HepG2 (cell line): ENCODE results near the gene ABCF1. TPM values are rescaled to one million over a fixed set of nuclear protein-coding genes. Genes with fewer than 3 reads are reported as not detected.

Experiments used
- AHDC1 ChIP-seq: sonication (generic); formaldehyde crosslinking; IDR thresholded peaks from 2 replicates; pipeline ENCODE4 v1.5.1; 2020; ENCODE audit warnings: mild to moderate bottlenecking, missing genetic modification reagents, borderline replicate concordance
- ELF4 ChIP-seq: sonication (generic); formaldehyde crosslinking; IDR thresholded peaks from 2 replicates; pipeline ENCODE4 v1.5.0; 2020; ENCODE audit warnings: missing genetic modification reagents, mild to moderate bottlenecking, moderate library complexity, borderline replicate concordance
- FOXK1 ChIP-seq: sonication (generic); formaldehyde crosslinking; IDR thresholded peaks from 2 replicates; pipeline ENCODE4 v1.4.0; 2020; ENCODE audit warnings: low read depth, missing genetic modification reagents, borderline replicate concordance
- GTF2F1 ChIP-seq: fragments of 150-350 bp; IDR thresholded peaks from 2 replicates; pipeline ENCODE4 v1.6.1; 2014; ENCODE audit warnings: low read length
- HHEX ChIP-seq: IDR thresholded peaks from 2 replicates; pipeline ENCODE4 v1.6.1; 2016; ENCODE audit warnings: control low read depth
- KMT2B ChIP-seq: IDR thresholded peaks from 2 replicates; pipeline ENCODE4 v1.6.1; 2016; ENCODE audit warnings: missing genetic modification reagents, missing compliant biosample characterization
- THRA ChIP-seq: sonication (generic); formaldehyde crosslinking; IDR thresholded peaks from 2 replicates; pipeline ENCODE4 v1.4.0; 2020; ENCODE audit warnings: missing genetic modification reagents, borderline replicate concordance
- YEATS2 ChIP-seq: sonication (generic); formaldehyde crosslinking; IDR thresholded peaks from 2 replicates; pipeline ENCODE4 v1.4.0; 2020; ENCODE audit warnings: missing genetic modification reagents, borderline replicate concordance
- ZBTB44 ChIP-seq: sonication (generic); formaldehyde crosslinking; IDR thresholded peaks from 2 replicates; pipeline ENCODE4 v1.4.0; 2020; ENCODE audit warnings: missing genetic modification reagents
- ZMYM4 ChIP-seq: sonication (generic); formaldehyde crosslinking; IDR thresholded peaks from 2 replicates; pipeline ENCODE4 v1.8.1; 2023; ENCODE audit warnings: mild to moderate bottlenecking, missing genetic modification reagents
- ZNF124 ChIP-seq: sonication (generic); formaldehyde crosslinking; IDR thresholded peaks from 2 replicates; pipeline ENCODE4 v1.4.0; 2020; ENCODE audit warnings: missing genetic modification reagents
- ZNF136 ChIP-seq: sonication (generic); formaldehyde crosslinking; IDR thresholded peaks from 2 replicates; pipeline ENCODE4 v1.8.1; 2022; ENCODE audit warnings: low read depth, mild to moderate bottlenecking, moderate library complexity, missing genetic modification reagents
- ZNF207 ChIP-seq: fragments of 450-650 bp; IDR thresholded peaks from 2 replicates; pipeline ENCODE4 v1.6.1; 2016; ENCODE audit warnings: antibody characterized with exemption, borderline replicate concordance
- ZNF337 ChIP-seq: sonication (generic); formaldehyde crosslinking; IDR thresholded peaks from 2 replicates; pipeline ENCODE4 v1.5.1; 2020; ENCODE audit warnings: missing genetic modification reagents, low read depth, mild to moderate bottlenecking, borderline replicate concordance
- ZNF446 ChIP-seq: sonication (generic); formaldehyde crosslinking; IDR thresholded peaks from 2 replicates; pipeline ENCODE4 v1.5.0; 2020; ENCODE audit warnings: mild to moderate bottlenecking, missing genetic modification reagents
- ZNF558 ChIP-seq: sonication (generic); formaldehyde crosslinking; IDR thresholded peaks from 2 replicates; pipeline ENCODE4 v1.9.0; 2022; ENCODE audit warnings: mild to moderate bottlenecking, missing genetic modification reagents, borderline replicate concordance
- ZNF616 ChIP-seq: sonication (generic); formaldehyde crosslinking; IDR thresholded peaks from 2 replicates; pipeline ENCODE4 v1.5.0; 2020; ENCODE audit warnings: low read depth, mild to moderate bottlenecking, missing genetic modification reagents
- ZNF790 ChIP-seq: sonication (generic); formaldehyde crosslinking; IDR thresholded peaks from 2 replicates; pipeline ENCODE4 v1.8.0; 2022; ENCODE audit warnings: missing genetic modification reagents, mild to moderate bottlenecking, borderline replicate concordance
- polyA plus RNA-seq, 8 experiments: library from polyadenylated mRNA; depleted of rRNA in 3 of 8; stranded (reverse) in 7 of 8; unstranded in 1 of 8; fragments of >200 nt; fragmentation: Illumina TruSeq in 4 of 8; extraction: Trizol in 4 of 8; gene quantifications; 2 replicates each; pipeline versions ENCODE4 v1.2.1 to v1.2.3, GENCODE V29; 2011 to 2016; ENCODE audit warnings: low read depth in 4 of 8, missing spikeins in 1 of 8, mixed read lengths in 1 of 8; ENCODE audit not compliant: insufficient read depth in 1 of 8
- total RNA-seq, 5 experiments: library from RNA; depleted of rRNA; stranded (reverse); fragments of >200 nt; fragmentation: Illumina TruSeq; extraction: Trizol; gene quantifications; 2 replicates each; pipeline ENCODE4 v1.2.3, GENCODE V29; 2016; ENCODE audit warnings: low read depth in 1 of 5
- TF ChIP-seq, protein P1 (sequence below): IDR thresholded peaks from 2 replicates; pipeline ENCODE4 v1.6.1; 2012; ENCODE audit warnings: low read depth, low read length, improper control_type of control experiment

The ABCF1 gene
- total and polyA plus RNA-seq, 2 of the 13 experiments (the other 11 are each of a cell fraction or from before 2014, with no cell fraction given), result 25.4 to 98.9 TPM

GRCh38 chr6:30615219-30615957 is 44.1 kb downstream of the ABCF1 start (continued):
- TF ChIP-seq THRA (CRISPR knock-in tag) (peak; percentile 24; the same call in 1 of the 2 replicates), GTF2F1 (no peak), ZNF616 (CRISPR knock-in tag) (no peak), ZNF207 (no peak), ZNF558 (CRISPR knock-in tag) (no peak), AHDC1 (CRISPR knock-in tag) (no peak), FOXK1 (CRISPR knock-in tag) (0 out of 2 replicates have a peak, but pooled peaks have one; percentile 20), ZNF136 (CRISPR knock-in tag) (no peak), HHEX (CRISPR knock-in tag) (no peak), ELF4 (0 out of 2 replicates have a peak, but pooled peaks have one; percentile 19), ZNF337 (CRISPR knock-in tag) (no peak; the same call in 1 of the 2 replicates), ZNF790 (CRISPR knock-in tag) (peak; percentile 42; the same call in 1 of the 2 replicates), ZBTB44 (CRISPR knock-in tag) (no peak), KMT2B (CRISPR knock-in tag) (no peak; the same call in 1 of the 2 replicates), ZMYM4 (CRISPR knock-in tag) (no peak), ZNF124 (no peak), ZNF446 (no peak; the same call in 1 of the 2 replicates), YEATS2 (CRISPR knock-in tag) (no peak)
- TF ChIP-seq, protein P1, sequence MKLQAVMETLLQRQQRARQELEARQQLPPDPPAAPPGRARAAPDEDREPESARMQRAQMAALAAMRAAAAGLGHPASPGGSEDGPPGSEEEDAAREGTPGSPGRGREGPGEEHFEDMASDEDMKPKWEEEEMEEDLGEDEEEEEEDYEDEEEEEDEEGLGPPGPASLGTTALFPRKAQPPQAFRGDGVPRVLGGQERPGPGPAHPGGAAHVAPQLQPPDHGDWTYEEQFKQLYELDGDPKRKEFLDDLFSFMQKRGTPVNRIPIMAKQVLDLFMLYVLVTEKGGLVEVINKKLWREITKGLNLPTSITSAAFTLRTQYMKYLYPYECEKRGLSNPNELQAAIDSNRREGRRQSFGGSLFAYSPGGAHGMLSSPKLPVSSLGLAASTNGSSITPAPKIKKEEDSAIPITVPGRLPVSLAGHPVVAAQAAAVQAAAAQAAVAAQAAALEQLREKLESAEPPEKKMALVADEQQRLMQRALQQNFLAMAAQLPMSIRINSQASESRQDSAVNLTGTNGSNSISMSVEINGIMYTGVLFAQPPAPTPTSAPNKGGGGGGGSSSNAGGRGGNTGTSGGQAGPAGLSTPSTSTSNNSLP, result no peak
